Measurements from ENCODE around the gene MAN2B2.
"Not testable (repeated sequence)": the region's sequence is repeated elsewhere in the genome, so short reads cannot be mapped to it uniquely, and the experiment has no call there.

The MAN2B2 gene

GRCh38 chr4:6647169-6647568 is 72.2 kb downstream of the MAN2B2 start:
- no peak for DNase-seq

DNA sequence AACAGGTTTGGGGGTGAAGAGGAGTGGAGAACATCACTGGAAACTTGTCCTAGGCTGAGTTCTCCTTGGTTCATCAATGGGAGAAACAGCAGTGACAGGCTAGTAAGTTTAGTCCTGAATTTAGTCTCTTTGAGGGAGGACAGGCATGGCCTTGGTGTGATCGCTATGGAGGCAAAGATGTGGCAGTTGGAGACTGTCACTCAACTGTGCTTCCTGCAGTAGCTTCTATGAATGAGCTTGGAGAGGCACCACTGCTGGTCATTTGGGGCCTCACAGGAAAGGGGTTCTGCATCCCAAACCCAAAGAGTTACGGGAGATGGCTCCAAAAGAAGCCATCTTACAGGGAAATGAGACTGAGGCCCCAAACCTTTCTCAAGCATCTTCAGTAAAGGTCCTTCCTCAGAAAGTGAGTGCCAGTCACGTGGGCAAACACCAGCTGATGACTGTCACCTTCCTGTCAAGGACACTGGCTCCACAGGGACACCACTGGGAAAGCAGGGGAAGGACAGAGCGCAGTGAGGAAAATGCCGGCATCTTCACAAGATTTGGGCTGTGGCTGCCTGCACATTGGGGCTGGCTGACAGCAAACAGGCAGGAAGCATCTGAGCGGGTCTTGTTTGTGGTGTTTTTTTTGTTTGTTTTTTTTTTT is 72.7 kb downstream of the MAN2B2 start:
- no peak for DNase-seq

DNA sequence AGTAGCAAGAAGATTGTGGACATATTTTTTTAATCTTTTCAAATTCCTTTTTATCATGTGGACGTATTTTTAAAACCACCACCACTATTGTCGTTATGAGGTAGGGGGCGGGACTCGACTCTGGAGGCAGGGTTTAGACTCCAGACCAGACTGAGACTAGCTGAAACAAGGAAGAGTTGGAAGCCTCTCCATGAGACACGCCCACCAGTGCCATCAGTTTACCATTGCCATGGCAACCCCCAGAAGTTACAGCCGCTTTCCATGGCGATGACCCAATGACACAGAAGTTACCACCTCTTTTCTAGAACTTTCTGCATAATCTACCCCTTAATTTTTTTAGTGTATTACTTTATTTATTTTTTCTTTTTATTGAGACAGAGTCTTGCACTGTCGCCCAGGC is 74.2 kb downstream of the MAN2B2 start:
- DNase-seq, result no peak

GRCh38 chr4:6654211-6654610 is 79.2 kb downstream of the MAN2B2 start:
- not testable (repeated sequence) for DNase-seq

DNA sequence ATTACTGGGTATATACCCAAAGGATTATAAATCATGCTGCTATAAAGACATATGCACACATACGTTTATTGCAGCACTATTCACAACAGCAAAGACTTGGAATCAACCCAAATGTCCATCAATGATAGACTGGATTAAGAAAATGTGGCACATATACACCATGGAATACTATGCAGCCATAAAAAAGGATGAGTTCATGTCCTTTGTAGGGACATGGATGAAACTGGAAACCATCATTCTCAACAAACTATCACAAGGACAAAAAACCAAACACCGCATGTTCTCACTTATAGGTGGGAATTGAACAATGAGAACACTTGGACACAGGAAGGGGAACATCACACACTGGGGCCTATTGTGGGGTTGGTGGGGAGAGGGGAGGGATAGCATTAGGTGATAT is 80.3 kb downstream of the MAN2B2 start:
- not testable (repeated sequence) for DNase-seq

GRCh38 chr4:6655924-6656323 is 80.9 kb downstream of the MAN2B2 start:
- no peak for DNase-seq

DNA sequence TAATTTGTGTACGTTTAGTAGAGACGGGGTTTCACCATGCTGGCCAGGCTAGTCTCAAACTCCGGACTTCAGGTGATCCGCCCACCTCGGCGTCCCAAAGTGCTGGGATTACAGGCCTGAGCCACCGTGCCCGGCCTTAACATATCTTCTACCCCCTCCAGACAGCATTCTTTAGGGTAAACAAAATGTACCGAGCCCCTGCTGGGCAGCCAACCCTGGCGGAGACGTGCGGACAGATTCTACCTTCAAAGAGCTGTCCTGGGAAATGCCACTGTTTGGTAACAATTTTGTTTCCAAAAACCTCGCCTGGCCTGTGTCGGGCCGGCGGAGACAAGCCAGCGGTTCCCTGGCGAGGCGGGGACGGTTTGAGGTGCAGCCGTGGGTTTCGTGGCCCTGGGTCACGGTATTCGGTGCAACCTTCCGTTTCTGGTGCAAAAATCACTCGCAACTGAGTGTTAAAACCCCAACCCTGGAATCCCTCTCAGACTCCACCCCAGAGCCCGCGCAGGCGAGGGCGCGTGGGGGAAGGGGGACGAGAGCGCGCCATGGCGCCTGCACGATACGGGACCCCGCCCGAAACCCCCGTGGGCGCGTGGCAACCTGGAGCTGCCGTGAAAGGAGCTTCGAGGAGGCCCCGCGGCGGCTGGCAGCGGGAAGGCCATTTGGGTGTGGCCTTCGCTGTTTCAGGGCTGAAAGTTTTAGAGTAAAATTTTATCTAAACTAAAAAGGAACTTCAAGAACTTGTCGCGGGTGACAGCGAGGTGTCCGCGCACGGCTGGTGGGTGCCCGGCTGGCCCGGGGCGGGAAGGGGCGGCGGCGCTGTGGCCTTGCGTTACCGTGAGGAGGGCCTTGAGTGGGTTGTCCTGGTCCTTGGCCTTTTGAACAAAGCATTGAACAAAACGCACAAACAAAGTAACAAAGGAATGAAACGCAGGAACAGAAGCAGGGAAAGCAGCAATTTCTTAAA is 82.5 kb downstream of the MAN2B2 start:
- DNase-seq, result no peak

GRCh38 chr4:6658209-6658595 is 83.2 kb downstream of the MAN2B2 start:
- no peak for DNase-seq

- no peak for DNase-seq
These were observed 83.6 kb downstream of the MAN2B2 start for GRCh38 chr4:6658597-6659075.

DNA sequence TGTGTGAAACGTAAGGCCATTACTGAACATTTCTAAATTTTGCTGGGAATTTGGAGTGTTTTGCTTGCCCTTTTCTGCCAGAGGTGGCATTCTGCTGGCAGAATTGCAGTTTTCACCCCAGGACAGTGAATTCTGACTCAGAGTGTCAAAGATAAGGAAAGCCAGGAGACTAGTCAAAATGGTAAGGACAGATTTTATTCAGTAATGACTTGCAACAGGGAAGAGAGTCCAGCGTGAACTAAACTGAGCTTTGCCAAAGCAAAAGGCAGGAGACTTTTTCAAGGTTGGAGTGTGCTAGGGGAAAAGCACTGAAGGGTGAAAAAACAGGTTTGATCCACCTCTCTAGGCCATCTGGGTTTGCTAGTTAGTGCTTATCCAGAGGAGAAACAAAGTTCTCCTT is 84.9 kb downstream of the MAN2B2 start:
- no peak for DNase-seq

DNA sequence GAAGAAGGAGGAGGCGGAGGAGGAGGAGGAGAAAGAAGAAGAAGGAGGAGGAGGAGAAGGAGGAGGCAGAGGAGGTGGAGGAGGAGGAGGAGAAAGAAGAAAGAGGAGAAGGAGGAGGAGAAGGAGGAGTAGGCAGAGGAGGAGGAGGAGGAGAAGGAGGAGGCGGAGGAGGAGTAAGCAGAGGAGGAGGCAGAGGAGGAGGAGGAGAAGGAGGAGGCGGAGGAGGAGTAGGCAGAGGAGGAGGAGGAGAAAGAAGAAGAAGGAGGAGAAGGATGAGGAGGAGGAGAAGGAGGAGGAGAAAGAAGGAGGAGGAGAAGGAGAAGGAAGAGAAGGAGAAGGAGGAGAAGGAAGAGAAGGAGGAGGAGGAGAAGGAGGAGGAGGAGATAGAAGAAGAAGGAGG is 85.4 kb downstream of the MAN2B2 start:
- DNase-seq, result no peak

GRCh38 chr4:6662591-6662990 is 87.6 kb downstream of the MAN2B2 start:
- no peak for DNase-seq

- no peak for DNase-seq
These were observed 88.8 kb downstream of the MAN2B2 start for GRCh38 chr4:6663596-6664393.

- no peak for DNase-seq
These were observed 90.3 kb downstream of the MAN2B2 start for GRCh38 chr4:6665320-6665654.

- DNase-seq, result no peak
These were observed 93.4 kb downstream of the MAN2B2 start for GRCh38 chr4:6668391-6668790.

- no peak for DNase-seq
These were observed 96.7 kb downstream of the MAN2B2 start for GRCh38 chr4:6671648-6672047.

DNA sequence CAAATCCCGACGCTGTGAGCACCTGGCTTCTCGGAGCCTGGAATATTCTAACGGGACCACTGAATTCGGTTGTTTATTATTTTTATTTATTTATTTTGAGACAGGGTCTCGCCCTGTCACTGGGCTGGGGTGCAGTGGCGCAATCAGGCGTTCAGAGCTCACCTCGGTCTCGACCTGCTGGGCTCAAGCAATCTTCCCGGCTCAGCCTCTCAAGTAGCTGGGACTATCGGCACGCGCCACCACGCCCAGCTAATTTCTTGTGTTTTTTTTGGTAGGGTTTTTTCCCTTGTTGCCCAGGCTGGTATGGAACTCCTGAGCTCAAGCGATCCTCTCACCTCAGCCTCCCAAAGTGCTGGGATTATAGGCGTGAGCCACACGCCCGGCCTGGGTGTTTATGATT is 97.1 kb downstream of the MAN2B2 start:
- DNase-seq, result no peak

- not testable (repeated sequence) for DNase-seq
These were observed 97.7 kb downstream of the MAN2B2 start for GRCh38 chr4:6672541-6673190.
